ENCODE data around the gene SHC1. TPM values are rescaled to one million over a fixed set of nuclear protein-coding genes. Genes with fewer than 3 reads are reported as not detected.

Gene SHC1
- total and polyA plus RNA-seq, 2 donors (not counting 1 experiment from before 2014, with no cell fraction given), result 50.1 to 61.4 TPM

DNA sequence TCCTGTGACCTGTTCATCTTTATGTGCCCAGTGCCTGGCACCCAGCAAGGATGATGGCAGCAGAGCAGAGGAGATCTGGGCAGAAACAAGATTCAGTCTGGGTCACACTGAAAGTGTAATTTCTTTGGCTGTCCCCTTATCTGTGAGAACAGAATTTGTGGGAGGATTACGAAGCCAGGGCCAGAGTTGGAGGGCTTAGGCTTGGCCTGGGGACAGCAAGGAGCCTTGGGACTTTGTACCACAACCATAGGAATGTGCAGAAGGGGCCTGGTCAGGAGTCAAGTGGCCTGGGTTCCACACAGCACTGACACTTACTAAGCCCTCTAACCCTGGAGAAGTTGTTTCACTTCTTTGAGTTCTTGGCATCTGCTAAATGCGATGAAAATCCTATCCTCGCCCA, 46.9 kb downstream of the SHC1 start:
- H3K4me3 Mint-ChIP-seq, result no peak overlapping the region
- no peak overlapping the region for H3K4me2 ChIP-seq (replicated peaks; ENCODE audit: low read depth, low read length, poor library complexity, severe bottlenecking)
- H3K27ac Mint-ChIP-seq, result no peak overlapping the region
- no peaks in the 10 kb centered on the region for H3K9me3 ChIP-seq (ENCODE audit: control extremely low read depth in 1 of 3, control insufficient read depth in 2 of 3, insufficient read depth in 1 of 3, low read length in 2 of 3)
- H3K27me3 ChIP-seq (replicated peaks in 1 of 4; ENCODE audit: control extremely low read depth in 1 of 4, control insufficient read depth in 3 of 4, insufficient read depth in 4 of 4, low read length in 3 of 4), result no peaks in the 10 kb centered on the region
- TF ChIP-seq, protein P1, sequence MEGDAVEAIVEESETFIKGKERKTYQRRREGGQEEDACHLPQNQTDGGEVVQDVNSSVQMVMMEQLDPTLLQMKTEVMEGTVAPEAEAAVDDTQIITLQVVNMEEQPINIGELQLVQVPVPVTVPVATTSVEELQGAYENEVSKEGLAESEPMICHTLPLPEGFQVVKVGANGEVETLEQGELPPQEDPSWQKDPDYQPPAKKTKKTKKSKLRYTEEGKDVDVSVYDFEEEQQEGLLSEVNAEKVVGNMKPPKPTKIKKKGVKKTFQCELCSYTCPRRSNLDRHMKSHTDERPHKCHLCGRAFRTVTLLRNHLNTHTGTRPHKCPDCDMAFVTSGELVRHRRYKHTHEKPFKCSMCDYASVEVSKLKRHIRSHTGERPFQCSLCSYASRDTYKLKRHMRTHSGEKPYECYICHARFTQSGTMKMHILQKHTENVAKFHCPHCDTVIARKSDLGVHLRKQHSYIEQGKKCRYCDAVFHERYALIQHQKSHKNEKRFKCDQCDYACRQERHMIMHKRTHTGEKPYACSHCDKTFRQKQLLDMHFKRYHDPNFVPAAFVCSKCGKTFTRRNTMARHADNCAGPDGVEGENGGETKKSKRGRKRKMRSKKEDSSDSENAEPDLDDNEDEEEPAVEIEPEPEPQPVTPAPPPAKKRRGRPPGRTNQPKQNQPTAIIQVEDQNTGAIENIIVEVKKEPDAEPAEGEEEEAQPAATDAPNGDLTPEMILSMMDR (IDR thresholded peaks at IDR 0.05), result no peak
- no peak for TF ChIP-seq EZH2 (IDR thresholded peaks at IDR 0.05; ENCODE audit: borderline replicate concordance, insufficient read depth, low read depth, low read length, poor library complexity, severe bottlenecking)
- H3K9me3 Mint-ChIP-seq (ENCODE audit: insufficient read depth), result no peaks in the 10 kb centered on the region
- DNase-seq (no peak), ATAC-seq (ENCODE audit: low read depth) (no peak)
- intact Hi-C loops (cut with micrococcal nuclease), result no loop called here
- CTCF ChIA-PET, result no interaction called here
- peaks cover 5% of the 10 kb centered on the region for H3K4me1 Mint-ChIP-seq
- peaks cover 0 to 7% of the 10 kb centered on the region in 2 donors for H3K4me1 ChIP-seq (ENCODE audit: control insufficient read depth in 2 of 2, insufficient read depth in 2 of 2, low read length in 2 of 2)
- WGBS (ENCODE audit: insufficient coverage), result 96% methylated on average over 3 of the region's 3 CpGs
- POLR2A ChIA-PET, result interaction anchor here (0.6 kb wide), 1 partner anchor 76 kb away, joined by 8 read pairs; no protein-coding TSS in a partner anchor
- H3K27me3 Mint-ChIP-seq, result no peaks in the 10 kb centered on the region
- no peak overlapping the region for H3K27ac ChIP-seq (ENCODE audit: low read length in 2 of 2)
- no peaks in the 10 kb centered on the region for H4K20me1 ChIP-seq (ENCODE audit: control insufficient read depth, insufficient read depth, low read length, poor library complexity, severe bottlenecking)
- no peak overlapping the region for H3K4me3 ChIP-seq (ENCODE audit: control extremely low read depth in 1 of 5, extremely low read depth in 1 of 5, insufficient read depth in 1 of 5, low read depth in 2 of 5, low read length in 4 of 5)
- H3K36me3 ChIP-seq (replicated peaks in 1 of 2; ENCODE audit: control extremely low read depth in 1 of 2, control insufficient read depth in 1 of 2, extremely low read depth in 1 of 2, insufficient read depth in 2 of 2, low read length in 1 of 2), result peaks cover 0 to 46% of the 10 kb centered on the region in 2 experiments
- H2AFZ ChIP-seq (ENCODE audit: insufficient read depth, low read depth, low read length, poor library complexity, severe bottlenecking), result no peak overlapping the region
- no peaks in the 10 kb centered on the region for H3K79me2 ChIP-seq (ENCODE audit: control insufficient read depth, insufficient read depth, low read length)
- H3K9ac ChIP-seq (ENCODE audit: low read length), result no peak overlapping the region

DNA sequence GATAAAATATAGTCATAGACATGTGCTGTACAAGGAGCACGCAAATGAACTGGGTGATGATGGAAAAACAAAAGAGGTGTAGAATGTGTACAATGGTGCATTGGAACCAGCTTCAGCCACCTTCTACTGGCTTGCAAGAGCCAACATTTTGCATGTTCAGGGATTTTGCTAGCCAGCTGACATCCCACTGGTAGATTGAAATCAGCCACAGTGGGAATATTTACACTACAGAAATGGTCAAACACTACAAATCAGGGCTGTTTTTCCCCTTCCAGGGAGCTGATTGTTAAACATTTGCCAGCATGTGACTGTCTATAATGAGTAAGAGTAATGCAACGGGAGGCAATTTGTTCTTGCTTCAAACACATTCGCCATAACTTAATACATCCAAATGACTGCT, 57.3 kb downstream of the SHC1 start:
- H3K4me3 Mint-ChIP-seq, result no peak overlapping the region
- no peaks in the 10 kb centered on the region for H3K4me1 ChIP-seq (ENCODE audit: control insufficient read depth in 2 of 2, insufficient read depth in 2 of 2, low read length in 2 of 2)
- intact Hi-C loops (cut with micrococcal nuclease), result no loop called here
- H3K27me3 ChIP-seq (replicated peaks in 1 of 4; ENCODE audit: control extremely low read depth in 1 of 4, control insufficient read depth in 3 of 4, insufficient read depth in 4 of 4, low read length in 3 of 4), result no peaks in the 10 kb centered on the region
- no peak overlapping the region for H3K27ac Mint-ChIP-seq
- H3K4me1 Mint-ChIP-seq, result peaks cover 1% of the 10 kb centered on the region
- no peaks in the 10 kb centered on the region for H3K36me3 ChIP-seq (replicated peaks in 1 of 2; ENCODE audit: control extremely low read depth in 1 of 2, control insufficient read depth in 1 of 2, extremely low read depth in 1 of 2, insufficient read depth in 2 of 2, low read length in 1 of 2)
- H3K9me3 Mint-ChIP-seq (ENCODE audit: insufficient read depth), result no peaks in the 10 kb centered on the region
- TF ChIP-seq, protein P1 (IDR thresholded peaks at IDR 0.05), result no peak
- no peak for TF ChIP-seq EZH2 (IDR thresholded peaks at IDR 0.05; ENCODE audit: borderline replicate concordance, insufficient read depth, low read depth, low read length, poor library complexity, severe bottlenecking)
- H3K9me3 ChIP-seq (ENCODE audit: control extremely low read depth in 1 of 3, control insufficient read depth in 2 of 3, insufficient read depth in 1 of 3, low read length in 2 of 3), result no peaks in the 10 kb centered on the region
- POLR2A ChIA-PET, result no interaction called here
- no peaks in the 10 kb centered on the region for H4K20me1 ChIP-seq (ENCODE audit: control insufficient read depth, insufficient read depth, low read length, poor library complexity, severe bottlenecking)
- H3K79me2 ChIP-seq (ENCODE audit: control insufficient read depth, insufficient read depth, low read length), result no peaks in the 10 kb centered on the region
- H3K27me3 Mint-ChIP-seq, result no peaks in the 10 kb centered on the region
- H2AFZ ChIP-seq (ENCODE audit: insufficient read depth, low read depth, low read length, poor library complexity, severe bottlenecking), result no peak overlapping the region
- DNase-seq (no peak), ATAC-seq (ENCODE audit: low read depth) (no peak)
- H3K4me2 ChIP-seq (replicated peaks; ENCODE audit: low read depth, low read length, poor library complexity, severe bottlenecking), result no peak overlapping the region
- CTCF ChIA-PET, result interaction anchor here (1.7 kb wide), 1 partner anchor 35 kb away, joined by 4 read pairs; no protein-coding TSS in a partner anchor
- WGBS (ENCODE audit: insufficient coverage), result 100% methylated on average over 1 of the region's 3 CpGs
- H3K27ac ChIP-seq (ENCODE audit: low read length in 2 of 2), result no peak overlapping the region
- H3K4me3 ChIP-seq (ENCODE audit: control extremely low read depth in 1 of 5, extremely low read depth in 1 of 5, insufficient read depth in 1 of 5, low read depth in 2 of 5, low read length in 4 of 5), result no peak overlapping the region
- H3K9ac ChIP-seq (ENCODE audit: low read length), result no peak overlapping the region

Data from B cell (primary cell).